CD14-positive monocyte (primary cell): Measurements from ENCODE around the gene CPA4. TPM values are rescaled to one million over a fixed set of nuclear protein-coding genes. Genes with fewer than 3 reads are reported as not detected.

Experiments used
- DNase-seq, 3 donors: peaks; one replicate each; pipeline ENCODE4 v3.0.0-alpha.2; 2011 to 2022
- H2AFZ ChIP-seq: 2 replicates; pipeline ENCODE4 v1.6.0; 2012; ENCODE audit warnings: mild to moderate bottlenecking, low read depth, low read length, inconsistent platforms; ENCODE audit not compliant: insufficient read depth, poor library complexity, severe bottlenecking
- H3K27ac ChIP-seq, 2 donors: 1 replicate in 1 of 2; 2 replicates in 1 of 2; pipeline ENCODE4 v1.5.1; 2012 to 2013; ENCODE audit warnings: low read length in 2 of 2, control low read depth in 1 of 2, inconsistent platforms in 1 of 2, low read depth in 1 of 2, mild to moderate bottlenecking in 1 of 2
- H3K27me3 ChIP-seq, 2 donors: one replicate each; pipeline versions ENCODE4 v1.6.0 to v1.6.1; 2011 to 2013; ENCODE audit warnings: low read length in 2 of 2; ENCODE audit not compliant: control insufficient read depth in 2 of 2, insufficient read depth in 2 of 2
- H3K36me3 ChIP-seq, 2 donors: replicated peaks in 1 of 2; 1 replicate in 1 of 2; 2 replicates in 1 of 2; pipeline versions ENCODE4 v1.5.1 to v1.6.1; 2012 to 2013; ENCODE audit warnings: low read length in 2 of 2, control low read depth in 1 of 2, inconsistent platforms in 1 of 2, mild to moderate bottlenecking in 1 of 2; ENCODE audit not compliant: insufficient read depth in 2 of 2, control insufficient read depth in 1 of 2
- H3K4me1 ChIP-seq, 2 donors: 1 replicate in 1 of 2; 2 replicates in 1 of 2; pipeline versions ENCODE4 v1.5.1 to v1.6.1; 2012 to 2013; ENCODE audit warnings: low read length in 2 of 2, control low read depth in 1 of 2, inconsistent platforms in 1 of 2, mild to moderate bottlenecking in 1 of 2, moderate library complexity in 1 of 2; ENCODE audit not compliant: insufficient read depth in 2 of 2, control insufficient read depth in 1 of 2
- H3K4me2 ChIP-seq: replicated peaks from 2 replicates; pipeline ENCODE3; 2012; ENCODE audit warnings: low read length, moderate library complexity, mild to moderate bottlenecking; ENCODE audit not compliant: poor library complexity, severe bottlenecking; ENCODE audit errors: extremely low read depth
- H3K4me3 ChIP-seq, 3 experiments: fragments of 200-600 bp in 1 of 3; sonication (generic) in 1 of 3; replicated peaks in 1 of 3; 1 replicate in 2 of 3; 2 replicates in 1 of 3; pipeline ENCODE4 v1.5.1; 2011 to 2013; ENCODE audit warnings: low read length in 3 of 3, mild to moderate bottlenecking in 3 of 3, control low read depth in 2 of 3, low read depth in 2 of 3, inconsistent platforms in 1 of 3, moderate library complexity in 1 of 3
- H3K79me2 ChIP-seq: 2 replicates; pipeline ENCODE4 v1.6.0; 2012; ENCODE audit warnings: mild to moderate bottlenecking, control low read depth, inconsistent platforms, low read length, moderate library complexity; ENCODE audit not compliant: insufficient read depth
- H3K9ac ChIP-seq: 2 replicates; pipeline ENCODE4 v1.6.0; 2017; ENCODE audit warnings: low read length, mild to moderate bottlenecking; ENCODE audit not compliant: insufficient read depth, poor library complexity, severe bottlenecking
- H3K9me3 ChIP-seq, 2 donors: replicated peaks in 1 of 2; 1 replicate in 1 of 2; 2 replicates in 1 of 2; pipeline versions ENCODE4 v1.5.1 to v1.6.1; 2012 to 2013; ENCODE audit warnings: low read length in 2 of 2, control low read depth in 1 of 2; ENCODE audit not compliant: control insufficient read depth in 1 of 2, insufficient read depth in 1 of 2
- H4K20me1 ChIP-seq: 2 replicates; pipeline ENCODE4 v1.6.0; 2012; ENCODE audit warnings: mild to moderate bottlenecking, low read length, control low read depth, moderate library complexity; ENCODE audit not compliant: insufficient read depth
- H3K27ac Mint-ChIP-seq, 7 donors: one replicate each; pipeline ENCODE4 v1.8.0; 2020; ENCODE audit warnings: mild to moderate bottlenecking in 7 of 7, mixed read lengths in 7 of 7, moderate library complexity in 6 of 7, inconsistent platforms in 2 of 7
- H3K27me3 Mint-ChIP-seq, 3 donors: one replicate each; pipeline ENCODE4 v1.8.0; 2021 to 2022; ENCODE audit warnings: low read depth in 3 of 3, mild to moderate bottlenecking in 3 of 3, mixed read lengths in 3 of 3, moderate library complexity in 3 of 3, inconsistent platforms in 1 of 3
- H3K36me3 Mint-ChIP-seq, 2 donors: one replicate each; pipeline ENCODE4 v1.8.0; 2020; ENCODE audit warnings: mixed read lengths in 2 of 2, inconsistent platforms in 1 of 2, mild to moderate bottlenecking in 1 of 2
- H3K4me1 Mint-ChIP-seq: one replicate; pipeline ENCODE4 v1.8.0; 2020; ENCODE audit warnings: mild to moderate bottlenecking, mixed read lengths
- H3K4me3 Mint-ChIP-seq, 2 donors: one replicate each; pipeline ENCODE4 v1.8.0; 2020; ENCODE audit warnings: mild to moderate bottlenecking in 2 of 2, mixed read lengths in 2 of 2, moderate library complexity in 1 of 2
- H3K9me3 Mint-ChIP-seq, 7 donors: one replicate each; pipeline ENCODE4 v1.8.0; 2020 to 2022; ENCODE audit warnings: mixed read lengths in 7 of 7, mild to moderate bottlenecking in 6 of 7, moderate library complexity in 6 of 7, inconsistent platforms in 2 of 7
- CTCF ChIP-seq: fragments of 200-600 bp; IDR thresholded peaks from one replicate; pipeline ENCODE4 v1.8.0; 2022; ENCODE audit warnings: antibody characterized with exemption, mild to moderate bottlenecking
- WGBS: methylation state at CpG from one replicate; pipeline ENCODE4 v1.1.5; 2013; ENCODE audit warnings: missing lambda C conversion rate; ENCODE audit not compliant: insufficient coverage; 5-methylcytosine and 5-hydroxymethylcytosine counted together
- intact Hi-C, 2 donors: fragments of 100-400 bp; cut with micrococcal nuclease; formaldehyde crosslinking; loops; one replicate each; pipeline versions ENCODE4 v1.15.0 to v1.15.1; 2023
- polyA plus RNA-seq, 3 donors: library from polyadenylated mRNA; depleted of rRNA in 1 of 3; unstranded in 2 of 3; stranded (reverse) in 1 of 3; fragments of 300-500 nt in 2 of 3; fragments of >200 nt in 1 of 3; fragmentation: Illumina TruSeq in 2 of 3; gene quantifications; 1 replicate in 2 of 3; 2 replicates in 1 of 3; pipeline ENCODE4 v1.2.3, GENCODE V29; 2012 to 2021

The CPA4 gene
- polyA plus RNA-seq, 3 donors, result not detected

GRCh38 chr7:130273081-130273932 lies 19.7 kb upstream of the CPA4 start:
- no peak for TF ChIP-seq CTCF

GRCh38 chr7:130273933-130274255 lies 19.1 kb upstream of the CPA4 start:
- Histone ChIP-seq H4K20me1 (no peaks in the 10 kb centered on the region), H3K9me3 (no peaks in the 10 kb centered on the region), H3K79me2 (no peaks in the 10 kb centered on the region), H3K27ac (no peak overlapping the region), H3K4me3 (peak overlapping the region in 1 of 3 experiments; percentile 42), H2AFZ (peak overlapping the region; percentile 43), H3K27me3 (peaks cover 0 to 5% of the 10 kb centered on the region in 2 donors), H3K36me3 (no peaks in the 10 kb centered on the region), H3K4me1 (peaks cover 9 to 16% of the 10 kb centered on the region in 2 donors), H3K9ac (peak overlapping the region; percentile 29), H3K4me2 (peak overlapping the region; percentile 56)
- H3K9me3 Mint-ChIP-seq, result peaks cover 0 to 7% (median 0%) of the 10 kb centered on the region in 7 donors
- peaks cover 8 to 14% (median 14%) of the 10 kb centered on the region in 3 donors for H3K27me3 Mint-ChIP-seq
- TF ChIP-seq CTCF, result no peak
- H3K4me3 Mint-ChIP-seq, result peak overlapping the region in 1 of 2 donors; percentile 80
- WGBS, result 0% methylated on average over 1 of the region's 11 CpGs
- DNase-seq, result no peak
- no peak overlapping the region for H3K27ac Mint-ChIP-seq
- no peaks in the 10 kb centered on the region for H3K36me3 Mint-ChIP-seq
- intact Hi-C loops, result no loop called here
- peaks cover 13% of the 10 kb centered on the region for H3K4me1 Mint-ChIP-seq

More at GRCh38 chr7:130273081-130273932, 19.7 kb upstream of the CPA4 start:
- H3K79me2 ChIP-seq, result no peaks in the 10 kb centered on the region
- Mint-ChIP-seq H3K4me1 (peaks cover 13% of the 10 kb centered on the region), H3K4me3 (peak overlapping the region; percentile 55 to 80), H3K36me3 (no peaks in the 10 kb centered on the region), H3K27ac (no peak overlapping the region), H3K9me3 (peaks cover 0 to 7% (median 0%) of the 10 kb centered on the region in 7 donors), H3K27me3 (peaks cover 8 to 14% (median 14%) of the 10 kb centered on the region in 3 donors)
- H3K4me3 ChIP-seq, result peak overlapping the region in 1 of 3 experiments; percentile 42
- H2AFZ ChIP-seq, result peak overlapping the region; percentile 43
- no peak for DNase-seq
- H3K27me3 ChIP-seq, result peaks cover 0 to 5% of the 10 kb centered on the region in 2 donors
- H3K4me1 ChIP-seq, result peaks cover 9 to 16% of the 10 kb centered on the region in 2 donors
- WGBS, result 13% methylated on average over 5 of the region's 25 CpGs
- H3K4me2 ChIP-seq, result peak overlapping the region; percentile 56
- no peaks in the 10 kb centered on the region for H4K20me1 ChIP-seq
- no peaks in the 10 kb centered on the region for H3K36me3 ChIP-seq
- H3K9me3 ChIP-seq, result no peaks in the 10 kb centered on the region
- no peak overlapping the region for H3K27ac ChIP-seq
- intact Hi-C loops, result no loop called here
- peak overlapping the region; percentile 29 for H3K9ac ChIP-seq
